ENCODE data around the gene TK2. TPM values are rescaled to one million over a fixed set of nuclear protein-coding genes. Genes with fewer than 3 reads are reported as not detected.
A peak's percentile ranks its signal among the peaks of the same experiment; 100 is the strongest.
"Not testable (repeated sequence)": the region's sequence is repeated elsewhere in the genome, so short reads cannot be mapped to it uniquely, and the experiment has no call there.

The TK2 gene
- total RNA-seq, 2 experiments from 2014 or later: 3.6 to 5.1 TPM

- H3K27me3 ChIP-seq (ENCODE audit: control insufficient read depth in 1 of 2, insufficient read depth in 2 of 2, low read length in 2 of 2); H3K27ac Mint-ChIP-seq; POLR2A ChIA-PET; CTCF ChIA-PET; H3K9me3 Mint-ChIP-seq; H3K36me3 ChIP-seq (ENCODE audit: insufficient read depth, low read length); H3K36me3 Mint-ChIP-seq (ENCODE audit: low read depth); ATAC-seq (ENCODE audit: poor library complexity); H3K9me3 ChIP-seq (ENCODE audit: control insufficient read depth in 1 of 2, insufficient read depth in 1 of 2, low read length in 2 of 2); H3K27ac ChIP-seq (ENCODE audit: low read depth in 1 of 2, low read length in 2 of 2); H3K4me3 ChIP-seq (ENCODE audit: low read length); H3K4me1 Mint-ChIP-seq (ENCODE audit: low read depth); H3K27me3 Mint-ChIP-seq; H3K4me1 ChIP-seq (ENCODE audit: insufficient read depth, low read length); H3K4me3 Mint-ChIP-seq; intact Hi-C loops (cut with DNase I, micrococcal nuclease): not testable (repeated sequence)
- peak in 1 of 14 experiments; percentile 12 for DNase-seq
Observed at GRCh38 chr16:66496226-66496625, 53.7 kb downstream of the TK2 start.

DNA sequence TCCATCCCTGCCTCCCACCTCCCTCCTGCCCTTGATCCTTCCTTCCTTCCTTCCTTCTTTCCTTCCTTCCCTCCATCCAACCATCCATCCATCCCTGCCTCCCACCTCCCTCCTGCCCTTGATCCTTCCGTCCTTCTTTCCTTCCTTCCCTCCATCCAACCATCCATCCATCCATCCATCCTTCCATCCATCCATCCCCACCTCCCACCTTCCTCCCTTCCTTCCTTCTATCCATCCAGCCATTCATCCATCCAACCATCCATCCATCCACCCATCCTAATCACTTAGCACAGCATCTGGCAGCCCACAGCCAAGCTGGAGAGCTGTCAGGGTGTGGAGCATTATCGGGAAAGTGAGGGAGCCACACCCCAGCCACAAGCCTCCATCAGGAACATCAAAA is 54.5 kb downstream of the TK2 start:
- intact Hi-C loops (cut with DNase I, micrococcal nuclease): no loop called here
- no peak overlapping the region for H3K4me3 ChIP-seq (ENCODE audit: low read length)
- TF ChIP-seq, protein P1, sequence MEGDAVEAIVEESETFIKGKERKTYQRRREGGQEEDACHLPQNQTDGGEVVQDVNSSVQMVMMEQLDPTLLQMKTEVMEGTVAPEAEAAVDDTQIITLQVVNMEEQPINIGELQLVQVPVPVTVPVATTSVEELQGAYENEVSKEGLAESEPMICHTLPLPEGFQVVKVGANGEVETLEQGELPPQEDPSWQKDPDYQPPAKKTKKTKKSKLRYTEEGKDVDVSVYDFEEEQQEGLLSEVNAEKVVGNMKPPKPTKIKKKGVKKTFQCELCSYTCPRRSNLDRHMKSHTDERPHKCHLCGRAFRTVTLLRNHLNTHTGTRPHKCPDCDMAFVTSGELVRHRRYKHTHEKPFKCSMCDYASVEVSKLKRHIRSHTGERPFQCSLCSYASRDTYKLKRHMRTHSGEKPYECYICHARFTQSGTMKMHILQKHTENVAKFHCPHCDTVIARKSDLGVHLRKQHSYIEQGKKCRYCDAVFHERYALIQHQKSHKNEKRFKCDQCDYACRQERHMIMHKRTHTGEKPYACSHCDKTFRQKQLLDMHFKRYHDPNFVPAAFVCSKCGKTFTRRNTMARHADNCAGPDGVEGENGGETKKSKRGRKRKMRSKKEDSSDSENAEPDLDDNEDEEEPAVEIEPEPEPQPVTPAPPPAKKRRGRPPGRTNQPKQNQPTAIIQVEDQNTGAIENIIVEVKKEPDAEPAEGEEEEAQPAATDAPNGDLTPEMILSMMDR (IDR thresholded peaks at IDR 0.05): no peak
- CTCF ChIA-PET: no interaction called here
- no peak for DNase-seq
- no peaks in the 10 kb centered on the region for H3K27me3 Mint-ChIP-seq
- no peaks in the 10 kb centered on the region for H3K36me3 Mint-ChIP-seq (ENCODE audit: low read depth)
- H3K27ac Mint-ChIP-seq: no peak overlapping the region
- H3K4me3 Mint-ChIP-seq: no peak overlapping the region
- H3K4me1 ChIP-seq (ENCODE audit: insufficient read depth, low read length): no peaks in the 10 kb centered on the region
- no peak overlapping the region for H3K27ac ChIP-seq (ENCODE audit: low read depth in 1 of 2, low read length in 2 of 2)
- H3K27me3 ChIP-seq (ENCODE audit: control insufficient read depth in 1 of 2, insufficient read depth in 2 of 2, low read length in 2 of 2): no peaks in the 10 kb centered on the region
- no peaks in the 10 kb centered on the region for H3K4me1 Mint-ChIP-seq (ENCODE audit: low read depth)
- H3K36me3 ChIP-seq (ENCODE audit: insufficient read depth, low read length): no peaks in the 10 kb centered on the region
- no peak for ATAC-seq (ENCODE audit: poor library complexity)
- no peaks in the 10 kb centered on the region for H3K9me3 ChIP-seq (ENCODE audit: control insufficient read depth in 1 of 2, insufficient read depth in 1 of 2, low read length in 2 of 2)
- no peaks in the 10 kb centered on the region for H3K9me3 Mint-ChIP-seq
- POLR2A ChIA-PET: no interaction called here

DNA sequence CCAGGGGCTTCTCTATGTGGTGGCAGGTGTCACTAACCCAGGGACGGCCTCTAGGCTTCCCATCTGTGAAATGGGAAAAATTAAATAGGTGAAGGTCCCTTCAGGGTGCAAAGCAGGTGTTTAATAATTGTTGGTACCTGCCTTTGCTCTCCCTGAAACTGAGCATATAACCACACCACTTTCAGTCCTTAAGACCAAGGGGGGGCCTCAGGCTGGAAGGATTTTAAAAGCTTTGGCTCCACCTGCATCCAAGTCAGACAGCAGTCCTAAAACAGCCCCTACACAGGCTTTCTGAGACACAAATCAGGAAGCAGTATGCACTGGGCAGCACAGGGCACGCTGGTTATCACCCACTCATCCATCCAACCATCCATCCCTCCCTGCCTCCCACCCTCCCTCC is 55.0 kb downstream of the TK2 start:
- H3K27ac Mint-ChIP-seq: no peak overlapping the region
- ATAC-seq (ENCODE audit: poor library complexity) (no peak), DNase-seq (peak in 1 of 14 experiments; percentile 2)
- no peaks in the 10 kb centered on the region for H3K36me3 ChIP-seq (ENCODE audit: insufficient read depth, low read length)
- ChIA-PET POLR2A (no interaction called here), CTCF (no interaction called here)
- H3K27me3 Mint-ChIP-seq: no peaks in the 10 kb centered on the region
- H3K4me3 Mint-ChIP-seq: no peak overlapping the region
- H3K36me3 Mint-ChIP-seq (ENCODE audit: low read depth): no peaks in the 10 kb centered on the region
- intact Hi-C loops (cut with DNase I, micrococcal nuclease): no loop called here
- H3K27me3 ChIP-seq (ENCODE audit: control insufficient read depth in 1 of 2, insufficient read depth in 2 of 2, low read length in 2 of 2): no peaks in the 10 kb centered on the region
- no peaks in the 10 kb centered on the region for H3K9me3 ChIP-seq (ENCODE audit: control insufficient read depth in 1 of 2, insufficient read depth in 1 of 2, low read length in 2 of 2)
- H3K4me1 ChIP-seq (ENCODE audit: insufficient read depth, low read length): no peaks in the 10 kb centered on the region
- H3K4me3 ChIP-seq (ENCODE audit: low read length): no peak overlapping the region
- H3K4me1 Mint-ChIP-seq (ENCODE audit: low read depth): no peaks in the 10 kb centered on the region
- H3K27ac ChIP-seq (ENCODE audit: low read depth in 1 of 2, low read length in 2 of 2): no peak overlapping the region
- TF ChIP-seq, protein P1 (IDR thresholded peaks at IDR 0.05): no peak
- H3K9me3 Mint-ChIP-seq: no peaks in the 10 kb centered on the region

Measured in CD4-positive, alpha-beta T cell (primary cell).